Smooth muscle cell (in vitro differentiated cells): ENCODE measurements around the gene NHSL1. TPM values are rescaled to one million over a fixed set of nuclear protein-coding genes. Genes with fewer than 3 reads are reported as not detected.
A peak's percentile ranks its signal among the peaks of the same experiment; 100 is the strongest.

Experiments used
- DNase-seq: peaks from one replicate; lab custom pipeline; 2025; ENCODE audit not compliant: unreplicated experiment; lab: John Stamatoyannopoulos, UW
- H2AFZ ChIP-seq: fragments of 200-600 bp; sonication (generic); 2 replicates; pipeline ENCODE4 v1.6.0; 2016; ENCODE audit warnings: antibody characterized with exemption, low read depth, mild to moderate bottlenecking
- H3F3A ChIP-seq: fragments of 200-600 bp; sonication (generic); 2 replicates; pipeline ENCODE4 v1.6.0; 2017; ENCODE audit warnings: antibody characterized with exemption, low read depth
- H3K27ac ChIP-seq: fragments of 200-600 bp; sonication (generic); 2 replicates; pipeline ENCODE4 v1.5.1; 2016; ENCODE audit warnings: low read depth, mild to moderate bottlenecking
- H3K27me3 ChIP-seq: fragments of 200-600 bp; sonication (generic); 2 replicates; pipeline ENCODE4 v1.6.1; 2016; ENCODE audit warnings: low read depth, mild to moderate bottlenecking
- H3K36me3 ChIP-seq: fragments of 200-600 bp; sonication (generic); 2 replicates; pipeline ENCODE4 v1.5.1; 2016; ENCODE audit warnings: low read depth
- H3K4me1 ChIP-seq: fragments of 200-600 bp; sonication (generic); 2 replicates; pipeline ENCODE4 v1.5.1; 2016; ENCODE audit warnings: low read depth
- H3K4me2 ChIP-seq: fragments of 200-600 bp; sonication (generic); 2 replicates; pipeline ENCODE4 v1.6.0; 2016; ENCODE audit warnings: mild to moderate bottlenecking
- H3K4me3 ChIP-seq: fragments of 200-600 bp; sonication (generic); 2 replicates; pipeline ENCODE4 v1.5.1; 2016; ENCODE audit warnings: mild to moderate bottlenecking
- H3K79me2 ChIP-seq: fragments of 200-600 bp; sonication (generic); 2 replicates; pipeline ENCODE4 v1.6.0; 2016; ENCODE audit warnings: low read depth, mild to moderate bottlenecking
- H3K9ac ChIP-seq: fragments of 200-600 bp; sonication (generic); 2 replicates; pipeline ENCODE4 v1.6.0; 2016; ENCODE audit warnings: low read depth
- H3K9me3 ChIP-seq: fragments of 200-600 bp; sonication (generic); replicated peaks from 2 replicates; pipeline ENCODE4 v1.5.1; 2016; ENCODE audit warnings: low read depth
- H4K20me1 ChIP-seq: fragments of 200-600 bp; sonication (generic); 2 replicates; pipeline ENCODE4 v1.6.0; 2016; ENCODE audit warnings: low read depth
- CTCF ChIP-seq: fragments of 200-600 bp; sonication (generic); IDR thresholded peaks from 2 replicates; pipeline ENCODE4 v1.5.1; 2017; ENCODE audit warnings: borderline replicate concordance, mild to moderate bottlenecking, antibody characterized with exemption; ENCODE audit not compliant: insufficient read depth, poor library complexity, severe bottlenecking
- WGBS: methylation state at CpG from one replicate; pipeline ENCODE4 v1.1.7; 2016; ENCODE audit warnings: low lambda C conversion rate; 5-methylcytosine and 5-hydroxymethylcytosine counted together
- polyA plus RNA-seq: library from polyadenylated mRNA; unstranded; fragments of >200 nt; fragmentation: Nextera tagmentation; extraction: Ambion mirVana; gene quantifications from 2 replicates; pipeline ENCODE4 v1.2.1, GENCODE V29; 2016
- total RNA-seq: library from RNA; depleted of rRNA; stranded (reverse); fragments of >200 nt; gene quantifications from 2 replicates; pipeline ENCODE4 v1.2.3, GENCODE V29; 2014

Gene NHSL1
- total and polyA plus RNA-seq, 2 experiments from 2014 or later: 6.6 to 7.2 TPM

GRCh38 chr6:138486249-138487101 lies 12.8 kb downstream of the NHSL1 start:
- H3K36me3 ChIP-seq: no peaks in the 10 kb centered on the region
- no peaks in the 10 kb centered on the region for H3K27me3 ChIP-seq
- no peak for DNase-seq
- no peak overlapping the region for H3K4me3 ChIP-seq
- H3K79me2 ChIP-seq: no peaks in the 10 kb centered on the region
- H2AFZ ChIP-seq: no peak overlapping the region
- H4K20me1 ChIP-seq: peaks cover 9% of the 10 kb centered on the region
- no peak overlapping the region for H3K4me2 ChIP-seq
- TF ChIP-seq CTCF: no peak
- WGBS: 82% methylated on average over 4 of the region's 4 CpGs
- peaks cover 27% of the 10 kb centered on the region for H3K4me1 ChIP-seq
- H3K27ac ChIP-seq: no peak overlapping the region
- H3F3A ChIP-seq: peaks cover 4% of the 10 kb centered on the region
- H3K9me3 ChIP-seq: no peaks in the 10 kb centered on the region
- no peak overlapping the region for H3K9ac ChIP-seq

GRCh38 chr6:138485586-138486248 lies 13.6 kb downstream of the NHSL1 start:
- no peaks in the 10 kb centered on the region for H3K27me3 ChIP-seq
- WGBS: 77% methylated on average over 13 of the region's 13 CpGs
- no peak overlapping the region for H3K4me3 ChIP-seq
- H4K20me1 ChIP-seq: peaks cover 9% of the 10 kb centered on the region
- TF ChIP-seq CTCF: no peak
- no peak overlapping the region for H3K27ac ChIP-seq
- no peaks in the 10 kb centered on the region for H3K36me3 ChIP-seq
- H3K4me1 ChIP-seq: peaks cover 27% of the 10 kb centered on the region
- H3K4me2 ChIP-seq: peak overlapping the region; percentile 7
- DNase-seq: no peak
- H3K9me3 ChIP-seq: no peaks in the 10 kb centered on the region
- H2AFZ ChIP-seq: no peak overlapping the region
- no peak overlapping the region for H3K9ac ChIP-seq
- H3K79me2 ChIP-seq: no peaks in the 10 kb centered on the region
- H3F3A ChIP-seq: peaks cover 4% of the 10 kb centered on the region

DNA sequence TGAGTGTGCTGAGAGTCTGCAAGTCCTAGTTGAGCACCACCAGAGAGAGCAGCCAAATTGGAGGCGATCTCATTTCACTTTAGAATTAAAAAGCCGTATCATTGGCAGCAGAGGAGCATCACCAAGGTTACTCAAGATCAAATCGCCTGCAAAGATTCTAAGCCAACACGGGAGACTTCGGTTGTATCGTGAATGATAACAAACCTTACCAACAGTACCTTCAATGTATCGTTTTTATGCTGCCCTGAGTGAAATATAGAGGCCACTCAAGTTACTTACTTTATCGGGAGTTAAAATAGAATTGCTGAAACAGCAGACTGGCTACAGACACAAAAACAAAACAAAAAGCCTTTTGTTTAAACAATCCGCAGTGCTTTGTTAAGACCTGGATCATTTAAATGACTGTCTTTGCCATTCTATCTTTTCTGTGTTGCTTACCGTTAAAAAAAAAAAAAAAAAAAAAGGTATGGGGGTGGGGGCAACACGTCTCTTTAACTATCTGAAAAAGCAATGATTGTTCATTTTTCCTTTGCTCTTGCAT lies 14.2 kb downstream of the NHSL1 start:
- no peaks in the 10 kb centered on the region for H3K27me3 ChIP-seq
- peak overlapping the region; percentile 6 for H3K4me3 ChIP-seq
- no peak overlapping the region for H2AFZ ChIP-seq
- TF ChIP-seq CTCF: no peak
- H3K4me2 ChIP-seq: peak overlapping the region; percentile 7
- WGBS: 43% methylated on average over 11 of the region's 11 CpGs
- H3K9me3 ChIP-seq: no peaks in the 10 kb centered on the region
- no peak overlapping the region for H3K9ac ChIP-seq
- H3K36me3 ChIP-seq: no peaks in the 10 kb centered on the region
- H4K20me1 ChIP-seq: peaks cover 9% of the 10 kb centered on the region
- H3K4me1 ChIP-seq: peaks cover 27% of the 10 kb centered on the region
- DNase-seq: no peak
- H3K79me2 ChIP-seq: no peaks in the 10 kb centered on the region
- peaks cover 4% of the 10 kb centered on the region for H3F3A ChIP-seq
- no peak overlapping the region for H3K27ac ChIP-seq
